GM18520 (cell line): Measurements from ENCODE around the gene BTN1A1.
"Not testable (repeated sequence)": the region's sequence is repeated elsewhere in the genome, so short reads cannot be mapped to it uniquely, and the experiment has no call there.

Experiments used
- ATAC-seq: cut with Tn5 transposase; IDR thresholded peaks from one replicate; pipeline ENCODE4 v1.9.1; 2021; ENCODE audit not compliant: unreplicated experiment

The BTN1A1 gene

GRCh38 chr6:26507658-26508057 is 7.6 kb downstream of the BTN1A1 start:
- ATAC-seq, result no peak

- ATAC-seq, result not testable (repeated sequence)
Measured at GRCh38 chr6:26511033-26511432, 10.9 kb downstream of the BTN1A1 start.

GRCh38 chr6:26514984-26515383 is 14.9 kb downstream of the BTN1A1 start:
- ATAC-seq, result no peak

- ATAC-seq, result no peak
Measured at GRCh38 chr6:26516481-26517427, 16.7 kb downstream of the BTN1A1 start.

GRCh38 chr6:26519359-26519758 is 19.3 kb downstream of the BTN1A1 start:
- no peak for ATAC-seq

GRCh38 chr6:26520237-26520849 is 20.2 kb downstream of the BTN1A1 start:
- ATAC-seq, result no peak

- peak; percentile 35 for ATAC-seq
Measured at GRCh38 chr6:26520850-26521599, 20.9 kb downstream of the BTN1A1 start.

- peak; percentile 70 for ATAC-seq
Measured at GRCh38 chr6:26521600-26522391, 21.7 kb downstream of the BTN1A1 start.

GRCh38 chr6:26522486-26523228 is 22.6 kb downstream of the BTN1A1 start:
- ATAC-seq, result not testable (repeated sequence)

GRCh38 chr6:26524314-26524713 is 24.2 kb downstream of the BTN1A1 start:
- not testable (repeated sequence) for ATAC-seq

GRCh38 chr6:26524722-26525370 is 24.7 kb downstream of the BTN1A1 start:
- ATAC-seq, result no peak

- no peak for ATAC-seq
Measured at GRCh38 chr6:26525838-26526237, 25.7 kb downstream of the BTN1A1 start.

GRCh38 chr6:26526928-26527327 is 26.8 kb downstream of the BTN1A1 start:
- no peak for ATAC-seq

- no peak for ATAC-seq
Measured at GRCh38 chr6:26530203-26530602, 30.1 kb downstream of the BTN1A1 start.

- ATAC-seq, result no peak
Measured at GRCh38 chr6:26531897-26532296, 31.8 kb downstream of the BTN1A1 start.

- ATAC-seq, result no peak
Measured at GRCh38 chr6:26532699-26533531, 32.8 kb downstream of the BTN1A1 start.

GRCh38 chr6:26533532-26533931 is 33.4 kb downstream of the BTN1A1 start:
- ATAC-seq, result no peak

GRCh38 chr6:26534681-26535465 is 34.8 kb downstream of the BTN1A1 start:
- no peak for ATAC-seq
